ENCODE measurements around the gene SLC7A14.

GRCh38 chr3:170594528-170594927 is 8.7 kb upstream of the SLC7A14 start:
- no peak for TF ChIP-seq RARB (CRISPR knock-in tag; IDR thresholded peaks at IDR 0.05)
- no peak for TF ChIP-seq PATZ1 (CRISPR knock-in tag; IDR thresholded peaks at IDR 0.05; ENCODE audit: borderline replicate concordance)
- no peak for TF ChIP-seq CSDC2 (CRISPR knock-in tag; IDR thresholded peaks at IDR 0.05)
- TF ChIP-seq ZFP30 (CRISPR knock-in tag; IDR thresholded peaks at IDR 0.05) = no peak
- no peak for TF ChIP-seq TOX (CRISPR knock-in tag; IDR thresholded peaks at IDR 0.05; ENCODE audit: borderline replicate concordance)
- no peak for TF ChIP-seq ZFP3 (CRISPR knock-in tag; IDR thresholded peaks at IDR 0.05)

Data from SK-N-SH treated with all-trans-retinoic acid at 6 μM for 48 hours (cell line).